AG04449 (cell line): ENCODE data around the gene CHST11.

Source experiments
- CTCF ChIA-PET: fragments of 350-600 bp; formaldehyde crosslinking; extraction: SDS; loops from one replicate; lab custom pipeline; 2021; ENCODE audit warnings: antibody characterized with exemption; lab: Yijun Ruan, JAX
- POLR2A ChIA-PET: fragments of 400-600, 350-600 bp; formaldehyde crosslinking; extraction: SDS; loops from one replicate; lab custom pipeline; 2020; ENCODE audit warnings: antibody characterized with exemption, inconsistent platforms; lab: Yijun Ruan, JAX
- DNase-seq: peaks from one replicate; pipeline ENCODE4 v3.0.0-alpha.2; 2010; ENCODE audit warnings: low read depth, low spot score
- H3K4me3 ChIP-seq: 2 replicates; pipeline ENCODE4 v1.5.1; 2011; ENCODE audit warnings: low read depth, mild to moderate bottlenecking, control low read depth, low read length
- TF ChIP-seq, protein P1 (sequence below): IDR thresholded peaks from one replicate; pipeline ENCODE4 v1.5.1; 2011; ENCODE audit warnings: mild to moderate bottlenecking, moderate library complexity, low read length, control low read depth, inconsistent platforms; ENCODE audit not compliant: insufficient read depth; ENCODE audit errors: missing control alignments

The CHST11 gene

DNA sequence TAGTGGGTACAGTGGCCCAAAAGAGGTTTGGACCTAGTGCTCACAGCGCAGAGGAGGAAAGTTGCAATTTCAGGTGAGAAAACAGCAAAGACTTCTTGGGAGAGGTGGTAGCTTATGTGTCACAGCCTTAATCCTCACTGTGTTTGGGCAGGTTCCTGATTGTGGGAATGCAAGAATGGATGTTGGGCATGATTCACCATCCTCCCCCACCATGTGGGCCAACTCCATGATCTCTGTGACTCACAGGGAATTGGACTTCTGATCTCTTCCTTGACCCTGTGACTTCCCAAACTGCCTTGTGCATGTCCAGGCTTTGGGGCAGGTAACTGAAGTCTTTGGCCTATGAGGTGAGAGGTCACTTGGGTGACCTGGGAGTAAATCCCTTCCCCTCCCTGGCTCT, 1.8 kb upstream of the CHST11 start:
- DNase-seq, result peak; percentile 10
- no peak overlapping the region for H3K4me3 ChIP-seq
- ChIA-PET CTCF (no interaction called here), POLR2A (no interaction called here)
- TF ChIP-seq, protein P1, sequence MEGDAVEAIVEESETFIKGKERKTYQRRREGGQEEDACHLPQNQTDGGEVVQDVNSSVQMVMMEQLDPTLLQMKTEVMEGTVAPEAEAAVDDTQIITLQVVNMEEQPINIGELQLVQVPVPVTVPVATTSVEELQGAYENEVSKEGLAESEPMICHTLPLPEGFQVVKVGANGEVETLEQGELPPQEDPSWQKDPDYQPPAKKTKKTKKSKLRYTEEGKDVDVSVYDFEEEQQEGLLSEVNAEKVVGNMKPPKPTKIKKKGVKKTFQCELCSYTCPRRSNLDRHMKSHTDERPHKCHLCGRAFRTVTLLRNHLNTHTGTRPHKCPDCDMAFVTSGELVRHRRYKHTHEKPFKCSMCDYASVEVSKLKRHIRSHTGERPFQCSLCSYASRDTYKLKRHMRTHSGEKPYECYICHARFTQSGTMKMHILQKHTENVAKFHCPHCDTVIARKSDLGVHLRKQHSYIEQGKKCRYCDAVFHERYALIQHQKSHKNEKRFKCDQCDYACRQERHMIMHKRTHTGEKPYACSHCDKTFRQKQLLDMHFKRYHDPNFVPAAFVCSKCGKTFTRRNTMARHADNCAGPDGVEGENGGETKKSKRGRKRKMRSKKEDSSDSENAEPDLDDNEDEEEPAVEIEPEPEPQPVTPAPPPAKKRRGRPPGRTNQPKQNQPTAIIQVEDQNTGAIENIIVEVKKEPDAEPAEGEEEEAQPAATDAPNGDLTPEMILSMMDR, result no peak

DNA sequence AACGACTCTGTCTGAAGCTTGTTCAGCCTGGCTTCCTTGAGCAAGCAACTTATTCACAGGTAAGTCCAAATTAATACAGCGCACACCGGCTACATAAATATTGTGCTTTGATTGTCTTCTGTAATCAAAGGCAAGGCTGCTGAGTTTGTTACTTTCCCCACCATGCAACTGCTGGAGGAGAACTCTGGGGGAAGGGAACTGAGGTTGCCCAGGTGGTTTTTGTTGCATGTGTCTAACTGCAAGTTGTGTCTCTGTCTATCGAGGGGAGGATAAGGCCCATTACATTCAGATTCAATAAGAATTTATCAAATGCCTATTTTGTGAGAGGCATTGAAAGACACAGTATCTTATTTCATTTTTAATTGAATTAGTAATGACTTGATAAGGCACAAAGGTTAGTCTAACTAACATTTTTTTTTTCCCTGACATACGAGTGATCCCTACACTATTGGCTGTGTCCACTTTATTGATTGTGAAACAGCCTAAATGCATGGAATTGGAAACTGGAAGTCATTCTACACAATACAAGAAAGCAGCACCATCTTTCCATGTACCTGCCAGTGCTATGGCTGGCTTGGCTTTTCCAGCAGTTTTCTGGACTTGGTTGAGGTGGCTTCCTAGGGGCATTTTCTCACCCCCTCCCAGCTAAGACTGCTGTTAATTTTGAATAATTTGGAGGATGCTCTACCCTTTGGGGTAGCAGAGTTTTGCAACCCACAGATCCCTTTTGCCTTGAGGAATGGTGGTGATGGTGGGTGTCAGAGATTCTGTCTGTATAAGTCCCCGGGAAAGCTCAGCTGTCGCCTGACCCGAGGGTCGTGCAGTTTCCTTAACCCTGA, 951 bp upstream of the CHST11 start:
- peak overlapping the region; percentile 89 for H3K4me3 ChIP-seq
- TF ChIP-seq, protein P1, result no peak
- ChIA-PET POLR2A (interaction anchor here (0.6 to 2.0 kb wide), 2 partner anchors 148 to 490 kb away, joined by 3 to 9 read pairs; partner anchors contain the start of gene TDG), CTCF (interaction anchor here (1.4 to 2.4 kb wide), 3 partner anchors 12 to 74 kb away, joined by 5 to 7 read pairs (median 6); no protein-coding TSS in a partner anchor)
- no peak for DNase-seq

DNA sequence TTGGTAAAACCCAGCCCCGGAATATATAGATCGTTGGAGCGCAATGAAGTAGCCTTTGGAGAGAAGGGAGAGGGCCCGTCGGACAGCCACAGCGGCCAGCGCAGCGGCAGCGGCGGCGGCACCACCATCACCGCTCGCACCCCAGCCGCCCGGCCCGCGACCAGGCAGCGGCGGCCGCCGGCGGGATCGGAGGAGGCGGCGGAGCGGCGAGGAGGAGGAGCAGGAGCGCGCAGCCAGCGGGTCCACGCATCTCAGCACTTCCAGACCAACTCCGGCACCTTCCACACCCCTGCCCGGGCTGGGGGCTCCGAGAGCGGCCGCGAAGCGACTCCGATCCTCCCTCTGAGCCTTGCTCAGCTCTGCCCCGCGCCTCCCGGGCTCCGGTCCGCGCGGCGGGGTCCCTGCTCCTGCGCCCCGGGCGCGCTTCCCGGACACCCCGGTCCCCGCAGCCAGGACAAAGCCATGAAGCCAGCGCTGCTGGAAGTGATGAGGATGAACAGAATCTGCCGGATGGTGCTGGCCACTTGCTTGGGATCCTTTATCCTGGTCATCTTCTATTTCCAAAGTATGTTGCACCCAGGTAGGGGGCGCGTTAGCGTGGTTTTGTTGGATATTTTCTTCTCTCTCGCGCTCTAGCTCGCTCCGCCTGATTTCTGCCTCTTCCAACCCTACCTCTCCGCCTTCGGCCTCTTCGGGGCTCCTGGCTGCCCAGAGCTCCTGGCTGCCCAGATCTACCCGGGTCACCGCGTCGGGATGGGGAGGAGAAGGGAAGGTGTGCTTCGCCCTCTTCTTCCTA, 400 bp downstream of the CHST11 start:
- peak; percentile 9 for DNase-seq
- H3K4me3 ChIP-seq, result peak overlapping the region; percentile 89
- CTCF ChIA-PET, result interaction anchor here (0.8 to 2.8 kb wide), 16 partner anchors 8 to 429 kb away, joined by 3 to 14 read pairs (median 4); no protein-coding TSS in a partner anchor
- TF ChIP-seq, protein P1, result peak; percentile 28
- POLR2A ChIA-PET, result interaction anchor here (0.6 to 2.0 kb wide), 4 partner anchors 146 to 492 kb away, joined by 3 to 9 read pairs (median 3); partner anchors contain the start of gene TDG

DNA sequence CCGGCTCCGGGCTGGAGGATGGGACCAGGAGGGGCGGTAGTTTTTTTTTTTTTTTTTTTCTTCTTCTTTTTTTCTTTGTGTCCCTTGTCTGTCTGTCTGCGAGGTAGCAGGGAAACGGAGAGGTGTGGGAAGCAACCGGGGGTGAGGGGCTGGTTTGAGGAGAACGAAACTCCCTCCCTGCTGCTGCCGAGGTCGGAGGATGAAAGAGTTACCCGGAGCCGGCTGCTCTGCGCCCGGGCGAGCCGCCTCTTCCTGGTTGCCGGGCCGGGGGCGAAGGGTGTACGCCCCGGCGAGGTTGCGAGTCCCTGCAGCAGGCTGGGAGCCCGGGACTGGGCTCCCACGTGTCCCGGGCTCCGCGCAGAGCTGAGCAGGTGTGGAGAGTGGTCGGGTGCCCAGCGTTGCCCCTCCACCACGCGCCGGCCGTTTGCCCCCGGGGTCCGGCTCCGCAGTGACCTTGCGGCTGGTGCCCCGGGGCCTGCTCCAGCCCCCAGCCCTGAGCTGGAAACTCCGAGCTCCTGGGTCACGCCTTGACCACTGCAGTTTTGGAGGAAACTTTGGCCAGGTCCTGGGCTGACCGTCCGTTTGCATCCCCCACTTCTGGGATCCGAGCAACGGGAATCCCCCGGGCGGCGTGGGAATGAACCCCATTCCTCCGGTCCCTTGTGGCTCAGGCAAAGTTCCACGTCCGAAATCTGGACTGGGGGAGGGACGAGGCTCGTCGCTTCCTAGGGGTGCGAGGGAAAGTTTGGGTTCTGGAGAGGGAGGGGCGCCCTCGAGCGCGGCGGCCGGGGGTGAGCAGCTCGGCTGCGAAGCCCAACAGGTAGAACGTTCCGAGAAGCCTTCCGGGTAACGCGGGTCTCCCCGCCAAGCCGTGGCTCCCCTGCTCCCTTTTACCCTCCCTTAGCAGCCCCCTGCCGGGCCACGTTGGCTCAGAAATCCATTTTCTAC, 1.3 kb downstream of the CHST11 start:
- peak overlapping the region; percentile 89 for H3K4me3 ChIP-seq
- no peak for DNase-seq
- TF ChIP-seq, protein P1, result no peak
- CTCF ChIA-PET, result interaction anchor here (0.8 to 2.8 kb wide), 15 partner anchors 9 to 429 kb away, joined by 3 to 14 read pairs (median 3); no protein-coding TSS in a partner anchor
- POLR2A ChIA-PET, result interaction anchor here (0.8 to 2.0 kb wide), 3 partner anchors 10 to 244 kb away, joined by 3 to 9 read pairs (median 3); no protein-coding TSS in a partner anchor

DNA sequence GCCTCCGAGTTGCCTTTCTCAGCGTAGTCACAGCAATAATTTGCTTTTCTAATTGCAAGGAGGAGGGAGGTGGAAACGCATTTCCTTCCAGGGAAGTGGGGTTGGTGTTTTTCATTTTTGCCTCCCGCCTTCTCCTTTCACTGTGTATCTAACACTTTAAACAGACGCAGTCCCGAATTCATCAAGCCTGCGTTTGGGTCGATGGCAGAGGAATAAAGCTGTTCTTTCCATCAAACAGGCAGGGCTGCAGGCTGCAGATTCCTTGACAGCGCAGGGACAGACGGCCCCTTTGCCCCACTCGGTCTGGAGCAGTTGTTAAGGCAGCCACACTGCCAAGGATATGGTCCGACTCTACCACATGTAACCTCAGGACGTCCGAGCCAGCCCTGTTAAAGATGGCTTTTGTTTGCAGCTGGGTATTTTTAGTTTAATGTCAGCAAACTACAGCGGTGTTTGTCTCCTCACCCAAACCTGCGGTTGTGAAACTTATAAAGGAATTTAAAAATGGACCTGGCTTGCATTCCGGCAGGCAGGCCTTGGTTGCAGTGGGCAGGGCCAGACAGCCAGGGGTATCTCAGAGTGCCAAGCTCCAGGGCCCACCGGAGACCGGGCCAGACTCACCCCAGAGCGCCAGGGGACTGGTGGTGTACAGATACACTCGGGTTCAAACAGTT, 2.1 kb downstream of the CHST11 start:
- H3K4me3 ChIP-seq, result peak overlapping the region; percentile 89
- ChIA-PET CTCF (interaction anchor here (1.0 to 2.8 kb wide), 9 partner anchors 10 to 417 kb away, joined by 3 to 14 read pairs (median 3); no protein-coding TSS in a partner anchor), POLR2A (interaction anchor here (0.9 kb wide), 1 partner anchor 9 kb away, joined by 3 read pairs; no protein-coding TSS in a partner anchor)
- TF ChIP-seq, protein P1, result no peak
- DNase-seq, result no peak
